Keratinocyte (primary cell): Measurements from ENCODE around the gene GRIN2C. TPM values are rescaled to one million over a fixed set of nuclear protein-coding genes. Genes with fewer than 3 reads are reported as not detected.

ENCODE experiments used
- DNase-seq: peaks from one replicate; pipeline ENCODE4 v3.0.0-alpha.2; 2011; ENCODE audit warnings: low read depth, missing footprints, low spot score
- FAIRE-seq: peaks from 2 replicates; lab custom pipeline; 2011; peaks lifted over from hg19 to GRCh38; lab: Jason Lieb, UNC
- H2AFZ ChIP-seq: 2 replicates; pipeline ENCODE4 v1.6.0; 2012; ENCODE audit warnings: low read length, control low read depth, inconsistent platforms; ENCODE audit not compliant: control insufficient read depth
- H3K27ac ChIP-seq: 2 replicates; pipeline ENCODE4 v1.5.1; 2011; ENCODE audit warnings: low read length; ENCODE audit not compliant: control insufficient read depth, insufficient read depth
- H3K27me3 ChIP-seq: 3 replicates; pipeline ENCODE4 v1.6.0; 2011; ENCODE audit warnings: low read length; ENCODE audit not compliant: control insufficient read depth, insufficient read depth; ENCODE audit errors: extremely low read depth
- H3K36me3 ChIP-seq, 2 experiments: 2 replicates in 1 of 2; 3 replicates in 1 of 2; pipeline ENCODE4 v1.5.1; 2011; ENCODE audit warnings: low read length in 2 of 2, mild to moderate bottlenecking in 1 of 2; ENCODE audit not compliant: control insufficient read depth in 2 of 2, insufficient read depth in 2 of 2; ENCODE audit errors: extremely low read depth in 1 of 2
- H3K4me1 ChIP-seq: 3 replicates; pipeline ENCODE4 v1.5.1; 2011; ENCODE audit warnings: low read length; ENCODE audit not compliant: control insufficient read depth, insufficient read depth; ENCODE audit errors: extremely low read depth
- H3K4me2 ChIP-seq: 3 replicates; pipeline ENCODE4 v1.6.0; 2011; ENCODE audit warnings: low read depth, low read length; ENCODE audit not compliant: control insufficient read depth, insufficient read depth; ENCODE audit errors: extremely low read depth
- H3K4me3 ChIP-seq, 3 experiments: fragments of 200-600 bp in 1 of 3; sonication (generic) in 1 of 3; 2 replicates in 2 of 3; 3 replicates in 1 of 3; pipeline ENCODE4 v1.5.1; 2011 to 2016; ENCODE audit warnings: low read length in 3 of 3, mild to moderate bottlenecking in 3 of 3, control low read depth in 2 of 3, inconsistent platforms in 1 of 3, low read depth in 1 of 3, mixed read lengths in 1 of 3, mixed run types in 1 of 3, moderate library complexity in 1 of 3; ENCODE audit not compliant: control insufficient read depth in 2 of 3, insufficient read depth in 2 of 3; ENCODE audit errors: extremely low read depth in 1 of 3
- H3K79me2 ChIP-seq: 2 replicates; pipeline ENCODE4 v1.6.0; 2012; ENCODE audit warnings: low read length; ENCODE audit not compliant: control insufficient read depth, insufficient read depth
- H3K9ac ChIP-seq: 3 replicates; pipeline ENCODE4 v1.6.0; 2011; ENCODE audit warnings: low read length; ENCODE audit not compliant: control insufficient read depth, insufficient read depth; ENCODE audit errors: extremely low read depth
- H3K9me1 ChIP-seq: 3 replicates; pipeline ENCODE4 v1.6.0; 2011; ENCODE audit warnings: low read length; ENCODE audit not compliant: control insufficient read depth, insufficient read depth; ENCODE audit errors: extremely low read depth
- H3K9me3 ChIP-seq: 2 replicates; pipeline ENCODE4 v1.5.1; 2012; ENCODE audit warnings: low read depth, low read length; ENCODE audit not compliant: control insufficient read depth
- H4K20me1 ChIP-seq: 3 replicates; pipeline ENCODE4 v1.6.0; 2011; ENCODE audit warnings: low read length; ENCODE audit not compliant: control insufficient read depth, insufficient read depth; ENCODE audit errors: extremely low read depth
- EZH2 ChIP-seq: IDR thresholded peaks from one replicate; pipeline ENCODE4 v1.6.1; 2012; ENCODE audit warnings: inconsistent platforms, mild to moderate bottlenecking, low read length, moderate library complexity
- dilution Hi-C: fragments of 300-500 bp; cut with MboI; formaldehyde crosslinking; loops from one replicate; pipeline ENCODE4 v1.7.0; 2020; ENCODE audit warnings: low sequenced_read_pairs; ENCODE audit not compliant: extremely low pct_ligation_motif_present
- polyA plus RNA-seq, 5 experiments: library from polyadenylated mRNA; depleted of rRNA in 3 of 5; stranded (reverse) in 3 of 5; stranded (forward) in 1 of 5; unstranded in 1 of 5; fragments of >200 nt; gene quantifications; 1 replicate in 1 of 5; 2 replicates in 3 of 5; 3 replicates in 1 of 5; pipeline versions ENCODE4 v1.2.1 to v1.2.3, GENCODE V29; 2011 to 2012; ENCODE audit warnings: missing spikeins in 2 of 5, low read depth in 1 of 5, low replicate concordance in 1 of 5
- TF ChIP-seq, protein P1 (sequence below), 3 experiments: IDR thresholded peaks in 1 of 3; conservative IDR thresholded peaks in 1 of 3; optimal IDR thresholded peaks in 1 of 3; 2 replicates in 2 of 3; 3 replicates in 1 of 3; pipeline versions ENCODE3 to v1.5.1; 2011; ENCODE audit warnings: low read length in 3 of 3, mild to moderate bottlenecking in 3 of 3, moderate library complexity in 2 of 3, control low read depth in 1 of 3, inconsistent platforms in 1 of 3; ENCODE audit not compliant: insufficient read depth in 2 of 3; ENCODE audit errors: extremely low read depth in 1 of 3

Gene GRIN2C
- polyA plus RNA-seq, 1 donor (not counting 4 experiments of a cell fraction or from before 2014, with no cell fraction given): not detected

- peak overlapping the region; percentile 94 for H2AFZ ChIP-seq
- peaks cover 0 to 2% of the 10 kb centered on the region in 2 experiments for H3K36me3 ChIP-seq
- FAIRE-seq (no peak), DNase-seq (no peak)
- H3K4me3 ChIP-seq: peak overlapping the region; percentile 62 to 97 (median 96)
- H4K20me1 ChIP-seq: no peaks in the 10 kb centered on the region
- peaks cover 8% of the 10 kb centered on the region for H3K79me2 ChIP-seq
- H3K27ac ChIP-seq: peak overlapping the region; percentile 97
- H3K4me2 ChIP-seq: peak overlapping the region; percentile 90
- no peaks in the 10 kb centered on the region for H3K9me1 ChIP-seq
- H3K4me1 ChIP-seq: peaks cover 30% of the 10 kb centered on the region
- peak overlapping the region; percentile 99 for H3K9ac ChIP-seq
- no peak for TF ChIP-seq EZH2
- TF ChIP-seq, protein P1, sequence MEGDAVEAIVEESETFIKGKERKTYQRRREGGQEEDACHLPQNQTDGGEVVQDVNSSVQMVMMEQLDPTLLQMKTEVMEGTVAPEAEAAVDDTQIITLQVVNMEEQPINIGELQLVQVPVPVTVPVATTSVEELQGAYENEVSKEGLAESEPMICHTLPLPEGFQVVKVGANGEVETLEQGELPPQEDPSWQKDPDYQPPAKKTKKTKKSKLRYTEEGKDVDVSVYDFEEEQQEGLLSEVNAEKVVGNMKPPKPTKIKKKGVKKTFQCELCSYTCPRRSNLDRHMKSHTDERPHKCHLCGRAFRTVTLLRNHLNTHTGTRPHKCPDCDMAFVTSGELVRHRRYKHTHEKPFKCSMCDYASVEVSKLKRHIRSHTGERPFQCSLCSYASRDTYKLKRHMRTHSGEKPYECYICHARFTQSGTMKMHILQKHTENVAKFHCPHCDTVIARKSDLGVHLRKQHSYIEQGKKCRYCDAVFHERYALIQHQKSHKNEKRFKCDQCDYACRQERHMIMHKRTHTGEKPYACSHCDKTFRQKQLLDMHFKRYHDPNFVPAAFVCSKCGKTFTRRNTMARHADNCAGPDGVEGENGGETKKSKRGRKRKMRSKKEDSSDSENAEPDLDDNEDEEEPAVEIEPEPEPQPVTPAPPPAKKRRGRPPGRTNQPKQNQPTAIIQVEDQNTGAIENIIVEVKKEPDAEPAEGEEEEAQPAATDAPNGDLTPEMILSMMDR (optimal IDR thresholded peaks at IDR 0.05 in 1 of 3, IDR thresholded peaks at IDR 0.05 in 1 of 3, conservative IDR thresholded peaks at IDR 0.05 in 1 of 3; ENCODE audit: extremely low read depth in 1 of 3, insufficient read depth in 2 of 3, low read length in 3 of 3): no peak
- dilution Hi-C loops: no loop called here
- H3K27me3 ChIP-seq: no peaks in the 10 kb centered on the region
- H3K9me3 ChIP-seq: no peaks in the 10 kb centered on the region
Measured at GRCh38 chr17:74873874-74874614, 14.4 kb upstream of the GRIN2C start.

DNA sequence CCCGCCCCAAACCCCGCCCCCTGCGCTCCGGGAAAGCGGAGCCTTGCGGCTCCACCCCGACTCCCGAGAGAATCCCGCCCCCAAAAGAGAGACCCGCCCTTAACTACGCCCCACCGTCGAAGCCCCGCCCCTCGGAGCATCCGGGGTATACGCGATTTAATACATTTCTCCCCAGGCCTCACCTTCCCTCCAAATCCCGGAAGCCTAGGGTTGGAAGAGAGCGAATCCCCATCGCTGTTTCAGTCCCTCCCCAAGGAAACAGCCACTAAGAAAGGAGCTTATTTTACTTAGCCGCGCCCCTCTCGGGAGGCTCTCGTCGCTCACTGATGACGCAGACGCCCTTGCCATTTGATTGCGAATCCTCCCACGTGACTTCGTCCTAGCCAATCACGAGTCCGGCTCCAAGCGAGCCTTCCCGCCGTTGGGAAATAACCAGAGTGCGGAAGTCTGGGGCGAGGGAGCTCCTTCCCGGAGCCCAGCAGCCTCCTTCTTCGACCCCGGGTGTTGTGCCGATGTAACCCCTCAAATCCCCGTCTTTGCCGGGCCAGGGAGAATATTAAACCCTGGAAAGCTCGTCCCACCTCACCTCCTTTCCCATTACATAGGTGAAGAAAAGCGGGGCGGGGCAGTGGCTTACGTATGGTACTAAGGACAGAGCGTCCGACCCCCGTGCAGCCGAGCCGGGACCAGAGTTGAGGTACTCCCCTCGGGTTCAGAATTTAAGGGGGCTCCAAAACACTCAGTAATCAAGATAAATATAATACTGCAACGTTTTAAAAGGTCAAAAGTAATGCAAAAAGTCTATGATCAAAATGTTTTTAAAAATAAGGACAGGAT lies 13.6 kb upstream of the GRIN2C start:
- TF ChIP-seq EZH2: no peak
- TF ChIP-seq, protein P1 (optimal IDR thresholded peaks at IDR 0.05 in 1 of 3, IDR thresholded peaks at IDR 0.05 in 1 of 3, conservative IDR thresholded peaks at IDR 0.05 in 1 of 3; ENCODE audit: extremely low read depth in 1 of 3, insufficient read depth in 2 of 3, low read length in 3 of 3): no peak
- peak overlapping the region; percentile 77 to 97 (median 96) for H3K4me3 ChIP-seq
- dilution Hi-C loops: no loop called here
- no peaks in the 10 kb centered on the region for H3K9me3 ChIP-seq
- H3K9me1 ChIP-seq: no peaks in the 10 kb centered on the region
- peak overlapping the region; percentile 90 for H3K4me2 ChIP-seq
- DNase-seq (peak; percentile 97), FAIRE-seq (peak; percentile 76)
- no peaks in the 10 kb centered on the region for H3K27me3 ChIP-seq
- H3K9ac ChIP-seq: peak overlapping the region; percentile 99
- peak overlapping the region; percentile 97 for H3K27ac ChIP-seq
- H3K4me1 ChIP-seq: peaks cover 25% of the 10 kb centered on the region
- no peaks in the 10 kb centered on the region for H4K20me1 ChIP-seq
- H3K79me2 ChIP-seq: peaks cover 8% of the 10 kb centered on the region
- peak overlapping the region; percentile 94 for H2AFZ ChIP-seq
- peaks cover 0 to 2% of the 10 kb centered on the region in 2 experiments for H3K36me3 ChIP-seq
